Endothelial cell of umbilical vein (primary cell): ENCODE results near the gene MYADML2. TPM values are rescaled to one million over a fixed set of nuclear protein-coding genes. Genes with fewer than 3 reads are reported as not detected.

Source experiments
- BruUV-seq: library from RNA; stranded (reverse); fragments of 400-500 nt; replicated peaks from 2 replicates; lab custom pipeline; 2021; lab: Mats Ljungman, UMichigan
- CTCF ChIA-PET: fragments of 300-600, 350-600 bp; sonication (Branson Sonifier 250); formaldehyde crosslinking; loops from one replicate; lab custom pipeline; 2021; ENCODE audit warnings: antibody characterized with exemption, inconsistent platforms; lab: Charles Lee
- POLR2A ChIA-PET: fragments of 300-600, 350-600 bp; sonication (Branson Sonifier 250); formaldehyde crosslinking; loops from one replicate; lab custom pipeline; 2021; ENCODE audit warnings: antibody characterized with exemption, inconsistent platforms; lab: Charles Lee
- DNase-seq: peaks from one replicate; pipeline ENCODE4 v3.0.0-alpha.2; 2011; ENCODE audit warnings: low read depth, low spot score
- FAIRE-seq: peaks from 2 replicates; lab custom pipeline; 2011; peaks lifted over from hg19 to GRCh38; lab: Jason Lieb, UNC
- H2AFZ ChIP-seq: 2 replicates; pipeline ENCODE4 v1.6.0; 2012; ENCODE audit warnings: low read depth, low read length, control low read depth, inconsistent platforms
- H3K27ac ChIP-seq: 2 replicates; pipeline ENCODE4 v1.5.1; 2011; ENCODE audit warnings: low read depth, mild to moderate bottlenecking, control low read depth, low read length, moderate library complexity; ENCODE audit not compliant: insufficient read depth
- H3K27me3 ChIP-seq, 2 experiments: 2 replicates each; pipeline versions ENCODE4 v1.6.0 to v1.6.1; 2011; ENCODE audit warnings: low read length in 2 of 2, mixed read lengths in 1 of 2; ENCODE audit not compliant: control insufficient read depth in 2 of 2, insufficient read depth in 2 of 2
- H3K36me3 ChIP-seq, 2 experiments: 2 replicates in 1 of 2; 3 replicates in 1 of 2; pipeline ENCODE4 v1.5.1; 2011; ENCODE audit warnings: low read length in 2 of 2, mild to moderate bottlenecking in 1 of 2, moderate library complexity in 1 of 2; ENCODE audit not compliant: control insufficient read depth in 2 of 2, insufficient read depth in 2 of 2; ENCODE audit errors: extremely low read depth in 1 of 2
- H3K4me1 ChIP-seq: 3 replicates; pipeline ENCODE4 v1.5.1; 2011; ENCODE audit warnings: mild to moderate bottlenecking, low read length; ENCODE audit not compliant: control insufficient read depth, insufficient read depth; ENCODE audit errors: extremely low read depth
- H3K4me2 ChIP-seq: 2 replicates; pipeline ENCODE4 v1.6.1; 2011; ENCODE audit warnings: low read length, control low read depth, mixed read lengths; ENCODE audit not compliant: insufficient read depth
- H3K4me3 ChIP-seq, 3 experiments: fragments of 200-600 bp in 1 of 3; sonication (generic), shearing (Covaris generic) in 1 of 3; replicated peaks in 1 of 3; 2 replicates each; pipeline ENCODE4 v1.5.1; 2011 to 2016; ENCODE audit warnings: control low read depth in 3 of 3, low read length in 3 of 3, mild to moderate bottlenecking in 2 of 3, inconsistent platforms in 1 of 3, low read depth in 1 of 3, moderate library complexity in 1 of 3; ENCODE audit not compliant: insufficient read depth in 1 of 3
- H3K79me2 ChIP-seq: 2 replicates; pipeline ENCODE4 v1.6.0; 2012; ENCODE audit warnings: low read length, inconsistent platforms; ENCODE audit not compliant: control insufficient read depth, insufficient read depth
- H3K9ac ChIP-seq: replicated peaks from 2 replicates; pipeline ENCODE3; 2011; ENCODE audit warnings: low read length, control low read depth; ENCODE audit not compliant: insufficient read depth; ENCODE audit errors: extremely low read depth
- H3K9me1 ChIP-seq: replicated peaks from 3 replicates; pipeline ENCODE4 v1.6.0; 2011; ENCODE audit warnings: mild to moderate bottlenecking, low read length; ENCODE audit not compliant: control insufficient read depth, insufficient read depth; ENCODE audit errors: extremely low read depth
- H3K9me3 ChIP-seq: replicated peaks from 2 replicates; pipeline ENCODE4 v1.5.1; 2012; ENCODE audit warnings: low read length, inconsistent platforms; ENCODE audit not compliant: control insufficient read depth, insufficient read depth
- H4K20me1 ChIP-seq: replicated peaks from 2 replicates; pipeline ENCODE3; 2011; ENCODE audit warnings: mild to moderate bottlenecking, low read length; ENCODE audit not compliant: control insufficient read depth, insufficient read depth; ENCODE audit errors: extremely low read depth
- CTCF ChIP-seq, 2 donors: IDR thresholded peaks; 1 replicate in 1 of 2; 2 replicates in 1 of 2; pipeline ENCODE4 v1.5.1; 2011; ENCODE audit warnings: low read length in 2 of 2, mild to moderate bottlenecking in 2 of 2, moderate library complexity in 2 of 2, control low read depth in 1 of 2, inconsistent platforms in 1 of 2, low read depth in 1 of 2; ENCODE audit not compliant: insufficient read depth in 1 of 2; ENCODE audit errors: extremely low read depth in 1 of 2
- EZH2 ChIP-seq: IDR thresholded peaks from 2 replicates; pipeline ENCODE4 v1.6.1; 2012; ENCODE audit warnings: borderline replicate concordance, low read depth, mild to moderate bottlenecking, moderate library complexity, low read length, inconsistent platforms; ENCODE audit not compliant: severe bottlenecking
- FOS ChIP-seq: IDR thresholded peaks from 2 replicates; pipeline ENCODE4 v1.6.1; 2011; ENCODE audit warnings: mild to moderate bottlenecking, low read length, moderate library complexity, borderline replicate concordance; ENCODE audit not compliant: insufficient read depth
- GATA2 ChIP-seq: IDR thresholded peaks from 2 replicates; pipeline ENCODE4 v1.7.0; 2011; ENCODE audit warnings: low read depth, mild to moderate bottlenecking, moderate library complexity, mixed read lengths, low read length; ENCODE audit not compliant: insufficient read length, insufficient read depth
- JUN ChIP-seq: IDR thresholded peaks from 2 replicates; pipeline ENCODE4 v1.6.1; 2011; ENCODE audit warnings: borderline replicate concordance, low read depth; ENCODE audit not compliant: insufficient read length, insufficient read depth
- MAX ChIP-seq: IDR thresholded peaks from 2 replicates; pipeline ENCODE4 v1.6.1; 2011; ENCODE audit not compliant: insufficient read depth, insufficient read length
- MYC ChIP-seq: IDR thresholded peaks from one replicate; pipeline ENCODE4 v1.6.1; 2011; ENCODE audit warnings: mild to moderate bottlenecking, low read depth, low read length
- POLR2A ChIP-seq: IDR thresholded peaks from 2 replicates; pipeline ENCODE4 v1.6.1; 2012; ENCODE audit warnings: low read depth, mild to moderate bottlenecking, control low read depth, low read length
- POLR2AphosphoS5 ChIP-seq: IDR thresholded peaks from 2 replicates; pipeline ENCODE4 v1.6.1; 2012; ENCODE audit warnings: low read depth, mild to moderate bottlenecking, control low read depth, low read length, moderate library complexity; ENCODE audit not compliant: insufficient read depth
- dilution Hi-C: fragments of 300-500 bp; cut with MboI; formaldehyde crosslinking; loops from one replicate; pipeline ENCODE4 v1.15.0; 2019; ENCODE audit warnings: low sequenced_read_pairs; ENCODE audit not compliant: extremely low pct_ligation_motif_present
- intact Hi-C: fragments of 100-400 bp; cut with micrococcal nuclease; formaldehyde crosslinking; loops from one replicate; pipeline ENCODE4 v1.10.0; 2022
- polyA plus RNA-seq, 4 experiments: library from polyadenylated mRNA; depleted of rRNA in 3 of 4; stranded (reverse) in 3 of 4; unstranded in 1 of 4; fragments of >200 nt; gene quantifications; 2 replicates each; pipeline versions ENCODE4 v1.2.1 to v1.2.3, GENCODE V29; 2011 to 2012; ENCODE audit warnings: missing spikeins in 1 of 4
- total RNA-seq: library from RNA; stranded (reverse); gene quantifications from 2 replicates; pipeline ENCODE4 v1.2.3, GENCODE V29; 2021

The MYADML2 gene
- total and polyA plus RNA-seq, 2 donors (not counting 3 experiments of a cell fraction or from before 2014, with no cell fraction given) = not detected

DNA sequence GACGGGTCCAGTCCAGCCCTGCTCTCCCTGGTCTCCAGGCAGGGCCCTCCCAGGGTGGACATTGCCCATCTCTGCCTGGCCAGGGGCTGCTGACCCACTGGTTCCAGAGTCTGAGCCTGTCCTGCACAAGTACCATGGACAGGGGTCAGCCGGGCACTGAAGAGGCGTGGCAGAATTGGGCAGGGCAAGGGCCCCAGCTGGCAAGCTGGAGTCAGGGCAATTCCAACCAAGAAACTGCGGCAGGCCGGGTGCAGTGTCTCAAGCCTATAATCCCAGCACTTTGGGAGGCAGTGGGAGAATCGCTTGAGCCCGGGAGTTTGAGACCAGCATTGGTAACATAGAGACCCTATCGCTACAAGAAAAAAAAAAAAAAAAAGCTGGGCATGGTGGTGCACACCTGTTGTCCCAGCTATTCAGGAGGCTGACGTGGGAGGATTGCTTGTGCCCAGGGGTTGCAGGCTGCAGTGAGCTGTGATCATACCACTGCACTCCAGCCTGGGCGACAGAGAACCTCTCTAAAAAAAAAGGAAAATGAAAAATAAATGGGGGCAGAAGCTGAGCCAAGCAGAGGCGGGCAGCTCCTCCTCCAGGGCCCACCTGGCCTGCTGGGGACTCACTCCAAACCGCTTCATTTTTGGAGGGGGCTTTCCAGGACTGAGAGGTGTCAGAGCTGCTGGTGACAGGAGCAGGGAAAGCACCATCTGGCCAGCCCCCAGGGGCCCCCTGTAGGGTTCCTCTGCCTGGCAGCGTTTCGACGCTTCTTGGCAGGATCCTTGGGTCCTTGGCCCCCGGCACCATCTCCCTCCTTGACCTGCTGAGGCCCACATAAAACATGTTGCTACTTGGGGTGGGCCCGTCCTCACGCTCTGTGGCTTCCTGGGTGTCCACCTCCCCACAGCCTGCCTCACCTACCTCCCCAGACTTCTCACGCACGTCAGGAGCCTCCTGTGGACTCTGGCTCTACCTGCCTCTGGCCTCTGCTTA is 16.6 kb downstream of the MYADML2 start:
- dilution Hi-C loops = no loop called here
- intact Hi-C loops = no loop called here
- H3K36me3 ChIP-seq = peaks cover 0 to 5% of the 10 kb centered on the region in 2 experiments
- BruUV-seq = no TSS peak
- no peaks in the 10 kb centered on the region for H3K9me1 ChIP-seq
- H3K79me2 ChIP-seq = peaks cover 16% of the 10 kb centered on the region
- H4K20me1 ChIP-seq = no peaks in the 10 kb centered on the region
- ChIA-PET POLR2A (no interaction called here), CTCF (interaction anchor here (1.2 to 1.3 kb wide), 2 partner anchors 29 to 89 kb away, joined by 4 to 5 read pairs; no protein-coding TSS in a partner anchor)
- no peak overlapping the region for H3K4me2 ChIP-seq
- no peaks in the 10 kb centered on the region for H3K9me3 ChIP-seq
- H3K9ac ChIP-seq = no peak overlapping the region
- DNase-seq = no peak
- H3K27ac ChIP-seq = no peak overlapping the region
- peaks cover 9% of the 10 kb centered on the region for H3K4me1 ChIP-seq
- TF ChIP-seq EZH2 (no peak), MYC (no peak), FOS (no peak), CTCF (IDR thresholded peaks at IDR 0.05; ENCODE audit: extremely low read depth in 1 of 2, insufficient read depth in 1 of 2, low read depth in 1 of 2, low read length in 2 of 2) (no peak), JUN (no peak), POLR2A (no peak), POLR2AphosphoS5 (no peak), GATA2 (no peak), MAX (no peak)
- no peaks in the 10 kb centered on the region for H3K27me3 ChIP-seq
- H3K4me3 ChIP-seq = no peak overlapping the region
- no peak overlapping the region for H2AFZ ChIP-seq
- no peak for FAIRE-seq
